Retinal pigment epithelial cell (primary cell): ENCODE results near the gene CPA5.
"Not testable (repeated sequence)": the region's sequence is repeated elsewhere in the genome, so short reads cannot be mapped to it uniquely, and the experiment has no call there.

Experiments
- DNase-seq: peaks from one replicate; pipeline ENCODE4 v3.0.0-alpha.2; 2010; ENCODE audit warnings: low read depth
- H3K4me3 ChIP-seq: 2 replicates; pipeline ENCODE4 v1.5.1; 2011; ENCODE audit warnings: mild to moderate bottlenecking, low read length, control low read depth, moderate library complexity
- TF ChIP-seq, protein P1 (sequence below): conservative IDR thresholded peaks from 2 replicates; pipeline ENCODE4 v1.5.1; 2011; ENCODE audit warnings: low read depth, low read length, control low read depth, inconsistent platforms

Gene CPA5

DNA sequence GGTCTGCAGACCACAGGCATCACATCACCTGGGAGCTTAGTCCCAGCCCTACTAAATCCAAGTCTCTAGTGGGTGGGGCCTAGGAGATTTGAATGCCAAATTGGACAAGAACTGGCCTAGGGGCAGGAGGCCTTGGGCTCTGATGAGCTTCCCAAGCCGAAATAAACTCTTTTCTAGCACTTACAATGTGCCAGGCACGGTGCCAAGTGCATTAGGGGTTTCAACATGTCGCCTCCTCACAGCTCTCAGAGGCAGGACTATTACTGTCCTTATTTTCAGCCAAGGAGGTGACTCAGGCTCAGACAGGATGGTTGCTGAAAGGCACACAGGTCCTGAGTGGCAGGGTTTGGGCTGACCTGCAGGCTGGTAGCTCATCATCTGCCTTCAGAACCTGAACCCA is 26.4 kb downstream of the CPA5 start:
- H3K4me3 ChIP-seq: no peak overlapping the region
- TF ChIP-seq, protein P1, sequence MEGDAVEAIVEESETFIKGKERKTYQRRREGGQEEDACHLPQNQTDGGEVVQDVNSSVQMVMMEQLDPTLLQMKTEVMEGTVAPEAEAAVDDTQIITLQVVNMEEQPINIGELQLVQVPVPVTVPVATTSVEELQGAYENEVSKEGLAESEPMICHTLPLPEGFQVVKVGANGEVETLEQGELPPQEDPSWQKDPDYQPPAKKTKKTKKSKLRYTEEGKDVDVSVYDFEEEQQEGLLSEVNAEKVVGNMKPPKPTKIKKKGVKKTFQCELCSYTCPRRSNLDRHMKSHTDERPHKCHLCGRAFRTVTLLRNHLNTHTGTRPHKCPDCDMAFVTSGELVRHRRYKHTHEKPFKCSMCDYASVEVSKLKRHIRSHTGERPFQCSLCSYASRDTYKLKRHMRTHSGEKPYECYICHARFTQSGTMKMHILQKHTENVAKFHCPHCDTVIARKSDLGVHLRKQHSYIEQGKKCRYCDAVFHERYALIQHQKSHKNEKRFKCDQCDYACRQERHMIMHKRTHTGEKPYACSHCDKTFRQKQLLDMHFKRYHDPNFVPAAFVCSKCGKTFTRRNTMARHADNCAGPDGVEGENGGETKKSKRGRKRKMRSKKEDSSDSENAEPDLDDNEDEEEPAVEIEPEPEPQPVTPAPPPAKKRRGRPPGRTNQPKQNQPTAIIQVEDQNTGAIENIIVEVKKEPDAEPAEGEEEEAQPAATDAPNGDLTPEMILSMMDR: no peak
- DNase-seq: no peak

DNA sequence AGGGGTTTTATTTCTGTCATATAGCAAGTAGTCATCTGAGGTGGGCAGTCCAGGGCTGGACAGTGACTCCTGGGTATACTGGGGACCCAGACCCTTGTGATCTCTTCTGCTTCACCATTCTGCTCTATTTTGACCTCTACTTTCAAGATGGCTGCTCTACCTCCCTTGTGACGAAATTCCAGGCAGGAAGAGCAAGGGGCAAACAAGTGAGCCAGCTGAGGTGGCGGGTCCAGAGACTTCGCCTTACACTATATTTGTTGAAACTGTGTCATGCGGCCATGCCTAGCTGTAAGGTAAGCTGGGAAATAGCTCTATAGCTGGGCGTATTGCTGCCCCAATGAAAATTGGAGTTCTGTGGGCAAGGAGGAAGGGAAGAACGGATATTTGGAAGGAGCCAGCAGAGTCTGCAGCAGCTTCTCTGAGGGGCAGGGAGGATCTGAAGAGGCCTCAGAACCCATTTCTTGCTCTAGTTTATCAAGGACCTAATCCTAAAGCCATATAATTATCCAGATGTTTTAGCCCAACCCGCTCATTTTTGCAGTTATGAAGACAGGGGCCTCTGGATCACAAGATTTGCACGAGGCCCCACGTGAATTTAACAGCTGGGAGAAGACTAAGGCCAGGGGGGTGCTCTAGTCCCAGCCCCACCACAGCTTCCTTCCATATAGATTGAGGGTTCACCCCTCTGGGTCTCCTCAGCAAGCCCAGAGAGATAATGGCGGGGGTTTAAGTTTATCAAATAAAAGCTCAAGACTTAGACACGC is 28.0 kb downstream of the CPA5 start:
- no peak for DNase-seq
- H3K4me3 ChIP-seq: no peak overlapping the region
- TF ChIP-seq, protein P1: no peak

DNA sequence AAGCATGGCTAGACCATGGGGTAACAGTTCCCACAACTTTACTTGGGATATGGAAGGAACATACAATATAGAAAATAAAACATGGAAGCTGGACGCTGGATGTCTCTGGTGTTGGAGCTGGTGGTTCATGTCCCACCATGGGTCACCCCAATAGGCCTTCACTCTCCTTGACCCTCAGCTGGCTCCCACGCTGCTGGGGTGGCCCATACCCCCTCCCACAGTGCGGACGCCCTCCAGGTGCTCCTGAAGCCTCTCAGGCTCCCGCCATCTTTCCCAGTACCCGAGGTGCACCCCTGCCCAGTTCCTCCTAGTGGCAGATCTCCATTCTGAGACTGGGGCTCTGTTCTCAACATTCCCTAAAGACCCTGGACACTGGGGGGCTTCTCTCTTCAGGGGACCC is 29.9 kb downstream of the CPA5 start:
- TF ChIP-seq, protein P1: no peak
- DNase-seq: no peak
- no peak overlapping the region for H3K4me3 ChIP-seq

DNA sequence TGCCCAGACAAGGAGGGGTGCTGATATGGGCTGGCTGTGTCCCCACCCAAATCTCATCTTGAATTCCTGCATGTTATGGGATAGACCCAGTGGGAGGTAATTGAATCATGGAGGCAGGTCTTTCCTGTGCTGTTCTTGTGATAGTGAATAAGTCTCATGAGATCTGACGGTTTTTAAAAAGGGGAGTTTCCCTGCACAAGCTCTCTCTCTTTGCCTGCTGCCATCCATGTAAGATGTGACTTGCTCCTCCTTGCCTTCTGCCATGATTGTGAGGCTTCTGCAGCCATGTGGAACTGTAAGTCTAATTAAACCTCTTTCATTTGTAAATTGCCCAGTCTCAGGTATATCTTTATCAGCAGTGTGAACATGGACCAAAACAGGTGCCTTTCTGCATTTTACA is 31.8 kb downstream of the CPA5 start:
- H3K4me3 ChIP-seq, DNase-seq: not testable (repeated sequence)

DNA sequence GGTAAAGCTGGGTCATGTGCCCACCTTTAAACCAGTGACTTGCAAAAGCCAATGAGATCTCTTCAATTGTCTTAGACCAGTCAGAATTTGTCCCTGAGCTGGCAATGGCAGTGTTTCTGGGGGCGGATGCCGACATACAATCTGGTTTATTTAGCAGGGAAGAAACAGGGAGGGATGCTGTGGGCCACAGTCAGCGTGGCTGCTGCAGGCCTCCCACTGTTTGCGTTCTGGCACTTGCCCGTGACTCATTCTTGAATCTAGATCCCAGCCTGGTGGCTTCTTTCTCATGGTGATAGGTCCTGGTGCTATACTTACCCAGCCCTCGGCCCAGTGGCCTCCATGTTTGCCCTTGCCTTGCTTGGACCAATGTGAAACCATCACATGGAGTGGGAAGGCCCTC is 32.6 kb downstream of the CPA5 start:
- DNase-seq: no peak
- TF ChIP-seq, protein P1: no peak
- no peak overlapping the region for H3K4me3 ChIP-seq

DNA sequence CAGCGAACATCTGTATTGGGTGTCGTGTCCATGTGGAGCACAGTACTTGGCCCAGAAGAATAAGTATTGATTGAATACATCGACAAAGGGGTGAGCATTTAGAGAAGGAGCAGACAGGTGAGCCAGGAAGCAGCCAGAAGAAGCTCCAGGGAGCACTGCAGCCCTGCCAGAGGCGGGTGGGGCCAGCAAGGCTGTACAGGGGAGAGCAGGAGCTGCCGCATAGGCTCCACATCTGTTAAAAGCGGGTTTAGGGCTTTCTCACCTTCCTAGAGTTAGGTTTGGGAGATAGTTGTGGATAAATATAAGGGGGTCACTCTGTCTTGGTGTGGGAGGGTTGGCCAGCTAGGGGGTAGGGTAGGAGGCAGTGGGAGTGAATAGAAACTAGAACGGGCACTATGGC is 34.4 kb downstream of the CPA5 start:
- no peak for DNase-seq
- TF ChIP-seq, protein P1: no peak
- no peak overlapping the region for H3K4me3 ChIP-seq

DNA sequence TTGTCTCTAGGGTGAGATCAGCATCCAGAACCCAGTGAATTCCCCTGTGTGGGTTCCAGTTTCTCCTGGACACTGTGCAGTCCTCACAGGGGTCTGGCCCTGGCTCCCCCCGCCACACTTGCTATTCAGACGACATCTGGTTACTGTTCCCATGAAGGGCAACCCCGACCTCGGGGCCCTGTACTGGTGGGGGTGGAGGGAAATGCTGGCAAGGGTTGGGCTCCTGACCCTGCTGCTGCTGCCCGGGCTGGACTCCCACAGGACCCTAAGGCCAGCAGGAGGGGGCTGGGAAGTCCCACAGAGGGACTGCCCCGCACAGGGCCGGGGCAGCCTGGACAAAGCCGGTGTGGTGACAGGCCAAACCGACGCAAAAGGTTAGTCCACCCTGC is 34.9 kb downstream of the CPA5 start:
- TF ChIP-seq, protein P1: no peak
- no peak overlapping the region for H3K4me3 ChIP-seq
- DNase-seq: no peak
